OCI-LY3 (cell line): Measurements from ENCODE around the gene RSPH10B2.
"Not testable (repeated sequence)": the region's sequence is repeated elsewhere in the genome, so short reads cannot be mapped to it uniquely, and the experiment has no call there.

Source experiments
- CTCF ChIP-seq: fragments of 200-600, 300-600 bp; sonication (generic); IDR thresholded peaks from 2 replicates; pipeline ENCODE4 v1.5.1; 2014; ENCODE audit warnings: antibody characterized with exemption, low read length, low read depth
- EZH2phosphoT487 ChIP-seq: fragments of 200-600 bp; shearing (Covaris generic); IDR thresholded peaks from 2 replicates; pipeline ENCODE4 v1.6.1; 2018; ENCODE audit warnings: antibody characterized with exemption, mixed run types, low read depth

DNA sequence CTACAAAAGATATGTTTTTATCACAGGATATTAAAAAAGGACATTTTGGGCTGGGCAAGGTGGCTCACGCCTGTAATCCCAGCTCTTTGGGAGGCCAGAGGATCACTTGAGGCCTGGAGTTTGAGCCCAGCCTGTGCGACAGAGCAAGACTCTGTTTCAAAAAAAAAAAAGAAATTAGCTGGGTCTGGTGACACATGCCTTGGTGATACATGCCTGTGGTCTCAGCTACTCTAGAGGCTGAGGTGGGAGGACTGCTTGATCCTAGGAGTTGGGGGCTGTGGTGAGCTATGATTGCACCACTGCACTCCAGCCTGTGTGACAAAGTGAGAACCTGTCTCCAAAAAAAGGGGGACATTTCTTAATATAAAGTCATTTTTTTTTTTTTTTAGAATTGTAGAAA is 46.4 kb downstream of the RSPH10B2 start:
- not testable (repeated sequence) for TF ChIP-seq EZH2phosphoT487, CTCF
